ENCODE data around the gene WNT5B. TPM values are rescaled to one million over a fixed set of nuclear protein-coding genes. Genes with fewer than 3 reads are reported as not detected.
A peak's percentile ranks its signal among the peaks of the same experiment; 100 is the strongest.

The WNT5B gene
- total and polyA plus RNA-seq, 9 of the 15 experiments (the other 6 are each of a cell fraction or from before 2014, with no cell fraction given), result 0.42 to 16.8 (median 5.4) TPM

GRCh38 chr12:1595026-1595561, 33.9 kb upstream of the WNT5B start (continued):
- no peak for TF ChIP-seq CBFB (CRISPR knock-in tag; IDR thresholded peaks at IDR 0.05)
- TF ChIP-seq ZFP91 (CRISPR knock-in tag; IDR thresholded peaks at IDR 0.05), result no peak
- no peak for TF ChIP-seq TSHZ1 (CRISPR knock-in tag; IDR thresholded peaks at IDR 0.05)
- no peak for TF ChIP-seq TAF15 (IDR thresholded peaks at IDR 0.05; ENCODE audit: low read depth, low read length)
- TF ChIP-seq ZNF583 (CRISPR knock-in tag; IDR thresholded peaks at IDR 0.05), result no peak
- no peak for TF ChIP-seq KDM4B (IDR thresholded peaks at IDR 0.05; ENCODE audit: borderline replicate concordance in 2 of 2, low read depth in 1 of 2)
- TF ChIP-seq NFATC3 (IDR thresholded peaks at IDR 0.05), result no peak
- TF ChIP-seq THRA (IDR thresholded peaks at IDR 0.05), result no peak
- no peak for TF ChIP-seq NFIC (IDR thresholded peaks at IDR 0.05)
- no peak for TF ChIP-seq TRIM28 (IDR thresholded peaks at IDR 0.05)
- no peak for TF ChIP-seq THAP12 (CRISPR knock-in tag; IDR thresholded peaks at IDR 0.05)
- no peak for TF ChIP-seq MNT (conservative IDR thresholded peaks at IDR 0.05)
- 0 out of 4 replicates have a peak, but pooled peaks have one; percentile 11 to 19 for TF ChIP-seq FOXK2 (conservative IDR thresholded peaks at IDR 0.05 in 1 of 2, IDR thresholded peaks at IDR 0.05 in 1 of 2; ENCODE audit: low read depth in 2 of 2)
- no peak for TF ChIP-seq ZNF436 (CRISPR knock-in tag; IDR thresholded peaks at IDR 0.05)
- no peak for TF ChIP-seq ZNF644 (tag; IDR thresholded peaks at IDR 0.05; ENCODE audit: low read depth)
- TF ChIP-seq TOE1 (IDR thresholded peaks at IDR 0.05; ENCODE audit: borderline replicate concordance), result no peak
- no peak for TF ChIP-seq TOE1 (CRISPR knock-in tag; IDR thresholded peaks at IDR 0.05; ENCODE audit: borderline replicate concordance, low read depth)
- TF ChIP-seq RNF2 (IDR thresholded peaks at IDR 0.05), result no peak

Measured in K562 (cell line).